ENCODE measurements around the gene PIGW. TPM values are rescaled to one million over a fixed set of nuclear protein-coding genes. Genes with fewer than 3 reads are reported as not detected.

PIGW gene
- polyA plus RNA-seq, 1 donor from 2014 or later: 5.4 TPM

GRCh38 chr17:36586138-36586537, 51.4 kb downstream of the PIGW start:
- Histone ChIP-seq H3K36me3 (ENCODE audit: insufficient read depth, low read length) (no peaks in the 10 kb centered on the region), H3K9me2 (ENCODE audit: insufficient read depth, low read length) (no peaks in the 10 kb centered on the region), H3K27me3 (ENCODE audit: insufficient read depth, low read depth, low read length) (no peaks in the 10 kb centered on the region), H3F3A (ENCODE audit: insufficient read depth, low read length, poor library complexity, severe bottlenecking) (no peaks in the 10 kb centered on the region), H3K9ac (ENCODE audit: low read length) (no peak overlapping the region), H3K27ac (ENCODE audit: low read length) (no peak overlapping the region), H3K9me3 (ENCODE audit: low read length) (no peaks in the 10 kb centered on the region), H3K4me3 (ENCODE audit: low read length) (no peak overlapping the region), H3K4me2 (ENCODE audit: low read length) (no peak overlapping the region), H4K20me1 (ENCODE audit: insufficient read depth) (no peaks in the 10 kb centered on the region), H3K79me2 (replicated peaks; ENCODE audit: insufficient read depth, low read length) (no peaks in the 10 kb centered on the region), H2AFZ (ENCODE audit: low read depth, low read length) (no peak overlapping the region)
- TF ChIP-seq EZH2 (IDR thresholded peaks at IDR 0.05; ENCODE audit: borderline replicate concordance, insufficient read depth, low read length, poor library complexity, severe bottlenecking) (no peak), CTCF (IDR thresholded peaks at IDR 0.05; ENCODE audit: poor library complexity, severe bottlenecking) (no peak), RAD21 (conservative IDR thresholded peaks at IDR 0.05) (no peak), REST (IDR thresholded peaks at IDR 0.05; ENCODE audit: borderline replicate concordance) (no peak), SMC3 (conservative IDR thresholded peaks at IDR 0.05; ENCODE audit: poor library complexity) (no peak), POLR2AphosphoS5 (IDR thresholded peaks at IDR 0.05) (no peak), TAF1 (IDR thresholded peaks at IDR 0.05; ENCODE audit: low read depth) (no peak), EP300 (conservative IDR thresholded peaks at IDR 0.05; ENCODE audit: poor library complexity, severe bottlenecking) (no peak), MXI1 (conservative IDR thresholded peaks at IDR 0.05; ENCODE audit: poor library complexity, severe bottlenecking) (no peak)

Small RNAs within 50 kb of the gene (small RNA-seq; reads per million reads assigned to genes)
- 0 reads per million in 3 experiments for gene RNA5SP439

Other genes with a start within 250 kb of the PIGW start
- gene TBC1D3G, start 211.1 kb upstream of the PIGW start, polyA plus RNA-seq: not detected in 2 replicates
- 2.0 TPM in 1 of 2 replicates, not detected in the other for gene TBC1D3H, start 146.6 kb upstream of the PIGW start, polyA plus RNA-seq
- gene ZNHIT3, start 48.3 kb upstream of the PIGW start, polyA plus RNA-seq: 196 and 226 TPM in 2 replicates
- 51.5 and 66.7 TPM in 2 replicates for gene MYO19, start 119 bp upstream of the PIGW start, polyA plus RNA-seq
- 99.3 and 112 TPM in 2 replicates for gene GGNBP2, start 9.9 kb downstream of the PIGW start, polyA plus RNA-seq
- 13.4 and 18.6 TPM in 2 replicates for gene DHRS11, start 56.9 kb downstream of the PIGW start, polyA plus RNA-seq
- gene MRM1, start 66.6 kb downstream of the PIGW start, polyA plus RNA-seq: 1.8 and 4.0 TPM in 2 replicates